SU-DHL-6 (cell line): ENCODE results near the gene CLEC16A.

Experiments
- H2AFZ ChIP-seq: fragments of 200-600 bp; sonication (generic); 2 replicates; pipeline ENCODE4 v1.6.1; 2014; ENCODE audit warnings: low read depth, mild to moderate bottlenecking, moderate library complexity, mixed read lengths, antibody characterized with exemption, low read length; ENCODE audit not compliant: severe bottlenecking
- H3F3A ChIP-seq: fragments of 200-600 bp; shearing (Covaris generic); 2 replicates; pipeline ENCODE4 v1.6.0; 2016; ENCODE audit warnings: antibody characterized with exemption, mild to moderate bottlenecking; ENCODE audit not compliant: insufficient read depth
- H3K27ac ChIP-seq: fragments of 200-600 bp; sonication (generic); 2 replicates; pipeline ENCODE4 v1.5.1; 2016; ENCODE audit warnings: low read depth, mild to moderate bottlenecking, low read length, moderate library complexity, mixed read lengths
- H3K27me3 ChIP-seq: fragments of 200-600 bp; sonication (generic), shearing (Covaris generic); 2 replicates; pipeline ENCODE4 v1.6.0; 2014; ENCODE audit warnings: mild to moderate bottlenecking, low read length
- H3K36me3 ChIP-seq: fragments of 200-600 bp; sonication (generic); 2 replicates; pipeline ENCODE4 v1.6.1; 2014; ENCODE audit warnings: mild to moderate bottlenecking, low read length, mixed read lengths
- H3K4me2 ChIP-seq: fragments of 300-600, 200-600 bp; shearing (Covaris generic), sonication (generic); 2 replicates; pipeline ENCODE4 v1.6.0; 2014; ENCODE audit warnings: low read length, low read depth, mild to moderate bottlenecking; ENCODE audit not compliant: poor library complexity, severe bottlenecking
- H3K4me3 ChIP-seq: fragments of 200-600 bp; sonication (generic); 2 replicates; pipeline ENCODE4 v1.5.1; 2014; ENCODE audit warnings: antibody characterized with exemption, low read length, mild to moderate bottlenecking, mixed read lengths; ENCODE audit not compliant: insufficient read depth, poor library complexity, severe bottlenecking
- H3K79me2 ChIP-seq: fragments of 200-600 bp; sonication (generic); 2 replicates; pipeline ENCODE4 v1.6.1; 2014; ENCODE audit warnings: mild to moderate bottlenecking, low read length, moderate library complexity; ENCODE audit not compliant: insufficient read depth
- H3K9ac ChIP-seq: fragments of 200-600 bp; sonication (generic); 2 replicates; pipeline ENCODE4 v1.7.0; 2014; ENCODE audit warnings: mild to moderate bottlenecking, low read length
- H3K9me2 ChIP-seq: fragments of 200-600 bp; sonication (generic); replicated peaks from 2 replicates; pipeline ENCODE4 v1.6.1; 2014; ENCODE audit warnings: low read length; ENCODE audit not compliant: insufficient read depth
- H3K9me3 ChIP-seq: fragments of 200-600 bp; sonication (generic); 2 replicates; pipeline ENCODE4 v1.6.1; 2014; ENCODE audit warnings: low read length, mixed read lengths; ENCODE audit not compliant: insufficient read depth
- H4K20me1 ChIP-seq: fragments of 200-600 bp; sonication (generic); 2 replicates; pipeline ENCODE4 v1.6.1; 2014; ENCODE audit warnings: low read depth, mild to moderate bottlenecking, antibody characterized with exemption, low read length, moderate library complexity, mixed read lengths
- EZH2phosphoT487 ChIP-seq: fragments of 200-600 bp; sonication (generic), shearing (Covaris generic); conservative IDR thresholded peaks from 2 replicates; pipeline ENCODE4 v1.6.1; 2018; ENCODE audit warnings: mild to moderate bottlenecking, antibody characterized with exemption, low read length, moderate library complexity, mixed read lengths
- TF ChIP-seq, protein P1 (sequence below): fragments of 200-600 bp; sonication (generic); IDR thresholded peaks from one replicate; pipeline ENCODE4 v1.5.1; 2017; ENCODE audit warnings: antibody characterized with exemption, mild to moderate bottlenecking, low read length, moderate library complexity; ENCODE audit not compliant: insufficient read depth, poor library complexity, severe bottlenecking

The CLEC16A gene

GRCh38 chr16:10934325-10935107, 9.8 kb upstream of the CLEC16A start:
- H3K4me2 ChIP-seq, result no peak overlapping the region
- H3K36me3 ChIP-seq, result no peaks in the 10 kb centered on the region
- H3K27me3 ChIP-seq, result no peaks in the 10 kb centered on the region
- TF ChIP-seq, protein P1, sequence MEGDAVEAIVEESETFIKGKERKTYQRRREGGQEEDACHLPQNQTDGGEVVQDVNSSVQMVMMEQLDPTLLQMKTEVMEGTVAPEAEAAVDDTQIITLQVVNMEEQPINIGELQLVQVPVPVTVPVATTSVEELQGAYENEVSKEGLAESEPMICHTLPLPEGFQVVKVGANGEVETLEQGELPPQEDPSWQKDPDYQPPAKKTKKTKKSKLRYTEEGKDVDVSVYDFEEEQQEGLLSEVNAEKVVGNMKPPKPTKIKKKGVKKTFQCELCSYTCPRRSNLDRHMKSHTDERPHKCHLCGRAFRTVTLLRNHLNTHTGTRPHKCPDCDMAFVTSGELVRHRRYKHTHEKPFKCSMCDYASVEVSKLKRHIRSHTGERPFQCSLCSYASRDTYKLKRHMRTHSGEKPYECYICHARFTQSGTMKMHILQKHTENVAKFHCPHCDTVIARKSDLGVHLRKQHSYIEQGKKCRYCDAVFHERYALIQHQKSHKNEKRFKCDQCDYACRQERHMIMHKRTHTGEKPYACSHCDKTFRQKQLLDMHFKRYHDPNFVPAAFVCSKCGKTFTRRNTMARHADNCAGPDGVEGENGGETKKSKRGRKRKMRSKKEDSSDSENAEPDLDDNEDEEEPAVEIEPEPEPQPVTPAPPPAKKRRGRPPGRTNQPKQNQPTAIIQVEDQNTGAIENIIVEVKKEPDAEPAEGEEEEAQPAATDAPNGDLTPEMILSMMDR, result no peak
- no peak for TF ChIP-seq EZH2phosphoT487
- H3K9me2 ChIP-seq, result no peaks in the 10 kb centered on the region
- 0 out of 2 replicates have a peak, but pooled peaks cover 5% of the 10 kb centered on the region for H3K79me2 ChIP-seq
- no peaks in the 10 kb centered on the region for H3F3A ChIP-seq
- H3K4me3 ChIP-seq, result no peak overlapping the region
- no peaks in the 10 kb centered on the region for H4K20me1 ChIP-seq
- no peaks in the 10 kb centered on the region for H3K9me3 ChIP-seq
- no peak overlapping the region for H2AFZ ChIP-seq
- no peak overlapping the region for H3K9ac ChIP-seq
- no peak overlapping the region for H3K27ac ChIP-seq

DNA sequence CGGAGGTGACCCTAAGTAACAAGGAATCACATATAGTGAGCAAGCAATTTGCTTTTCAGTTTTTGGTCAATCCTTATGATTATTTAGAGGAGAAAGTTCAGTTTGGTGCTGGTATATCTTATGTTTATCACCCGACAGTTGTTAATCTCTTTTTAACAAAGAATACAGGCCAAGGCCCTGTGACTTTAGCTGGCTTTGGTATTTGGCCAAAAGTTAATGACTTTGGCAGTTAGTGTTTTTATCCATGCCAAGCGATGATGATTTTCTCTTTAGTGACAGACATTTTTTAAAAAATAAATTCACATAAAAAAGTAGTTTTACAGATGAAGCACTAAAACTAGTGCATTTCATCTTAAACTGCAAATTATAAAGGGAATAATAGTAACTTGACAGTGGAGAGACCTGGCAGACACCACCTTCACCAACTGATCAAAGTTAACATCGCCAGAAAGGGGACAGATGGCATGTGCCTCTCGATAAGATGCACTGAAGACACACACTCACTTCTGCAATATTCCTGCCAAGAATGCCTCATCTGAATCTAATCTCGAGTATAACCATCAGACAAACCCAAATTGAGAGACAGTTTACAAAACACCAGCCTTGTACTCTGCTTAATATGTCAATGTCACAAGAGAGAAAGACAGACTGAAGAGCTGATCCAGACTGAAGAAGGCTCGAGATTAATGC, 9.0 kb upstream of the CLEC16A start:
- no peaks in the 10 kb centered on the region for H3K27me3 ChIP-seq
- no peak overlapping the region for H3K27ac ChIP-seq
- no peak overlapping the region for H3K9ac ChIP-seq
- no peaks in the 10 kb centered on the region for H3F3A ChIP-seq
- 0 out of 2 replicates have a peak, but pooled peaks cover 6% of the 10 kb centered on the region for H3K79me2 ChIP-seq
- H3K36me3 ChIP-seq, result no peaks in the 10 kb centered on the region
- no peak overlapping the region for H3K4me2 ChIP-seq
- no peak overlapping the region for H2AFZ ChIP-seq
- H3K4me3 ChIP-seq, result no peak overlapping the region
- H4K20me1 ChIP-seq, result peaks cover under 1% of the 10 kb centered on the region; the same call in 1 of the 2 replicates
- no peaks in the 10 kb centered on the region for H3K9me2 ChIP-seq
- no peaks in the 10 kb centered on the region for H3K9me3 ChIP-seq
- TF ChIP-seq EZH2phosphoT487, result no peak
- TF ChIP-seq, protein P1, result no peak

DNA sequence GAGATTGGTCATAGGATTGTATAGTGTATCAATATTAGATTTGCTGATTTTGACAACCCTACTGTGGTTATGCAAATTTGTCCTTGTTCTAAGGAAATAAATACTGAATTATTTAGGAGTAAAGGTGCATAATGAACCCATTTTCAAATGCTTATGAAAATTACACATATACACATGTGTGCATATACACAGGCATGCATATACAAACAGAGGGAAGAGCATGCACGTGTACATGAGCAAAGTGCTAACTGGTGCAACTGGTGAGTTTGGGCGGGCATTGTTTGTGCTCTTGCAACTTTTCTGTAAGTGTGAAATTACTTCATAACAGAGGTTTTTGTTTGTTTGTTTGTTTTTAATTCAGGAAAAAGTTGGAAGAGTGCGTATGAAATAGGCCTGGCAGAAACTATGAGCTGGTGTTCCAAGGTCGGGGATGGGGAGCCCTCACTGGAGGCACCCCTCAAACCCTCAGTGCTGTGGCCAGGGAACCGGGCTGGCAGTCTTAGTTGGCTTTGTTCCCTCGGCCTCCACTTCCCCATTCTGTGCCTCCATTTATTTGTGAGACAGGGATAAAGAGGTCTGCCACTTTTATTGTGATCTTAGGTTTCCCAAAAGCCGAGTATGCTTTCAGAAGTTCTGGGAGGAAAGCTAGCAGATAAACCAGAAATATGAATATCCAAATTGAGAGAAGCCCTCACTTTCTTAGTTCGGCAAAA, 7.9 kb upstream of the CLEC16A start:
- Histone ChIP-seq H4K20me1 (peaks cover 8% of the 10 kb centered on the region; the same call in 1 of the 2 replicates), H3K79me2 (peaks cover 15% of the 10 kb centered on the region; the same call in 1 of the 2 replicates)
- TF ChIP-seq, protein P1, result no peak
- TF ChIP-seq EZH2phosphoT487, result no peak

More for the DNA sequence above, 7.9 kb upstream of the CLEC16A start:
- no peak overlapping the region for H2AFZ ChIP-seq
- H3K36me3 ChIP-seq, result no peaks in the 10 kb centered on the region
- H3K27me3 ChIP-seq, result no peaks in the 10 kb centered on the region
- H3K9me2 ChIP-seq, result no peaks in the 10 kb centered on the region
- H3K27ac ChIP-seq, result no peak overlapping the region
- no peak overlapping the region for H3K4me2 ChIP-seq
- no peak overlapping the region for H3K9ac ChIP-seq
- no peaks in the 10 kb centered on the region for H3K9me3 ChIP-seq
- H3F3A ChIP-seq, result no peaks in the 10 kb centered on the region
- no peak overlapping the region for H3K4me3 ChIP-seq
